Embryonic facial prominence (tissue), 1 donor: ENCODE results near the gene GOSR2.
"Not testable (repeated sequence)": the region's sequence is repeated elsewhere in the genome, so short reads cannot be mapped to it uniquely, and the experiment has no call there.

ENCODE experiments used
- DNase-seq: peaks from one replicate; pipeline ENCODE4 v3.0.0-alpha.2; 2016; ENCODE audit errors: extremely low spot score

The GOSR2 gene

DNA sequence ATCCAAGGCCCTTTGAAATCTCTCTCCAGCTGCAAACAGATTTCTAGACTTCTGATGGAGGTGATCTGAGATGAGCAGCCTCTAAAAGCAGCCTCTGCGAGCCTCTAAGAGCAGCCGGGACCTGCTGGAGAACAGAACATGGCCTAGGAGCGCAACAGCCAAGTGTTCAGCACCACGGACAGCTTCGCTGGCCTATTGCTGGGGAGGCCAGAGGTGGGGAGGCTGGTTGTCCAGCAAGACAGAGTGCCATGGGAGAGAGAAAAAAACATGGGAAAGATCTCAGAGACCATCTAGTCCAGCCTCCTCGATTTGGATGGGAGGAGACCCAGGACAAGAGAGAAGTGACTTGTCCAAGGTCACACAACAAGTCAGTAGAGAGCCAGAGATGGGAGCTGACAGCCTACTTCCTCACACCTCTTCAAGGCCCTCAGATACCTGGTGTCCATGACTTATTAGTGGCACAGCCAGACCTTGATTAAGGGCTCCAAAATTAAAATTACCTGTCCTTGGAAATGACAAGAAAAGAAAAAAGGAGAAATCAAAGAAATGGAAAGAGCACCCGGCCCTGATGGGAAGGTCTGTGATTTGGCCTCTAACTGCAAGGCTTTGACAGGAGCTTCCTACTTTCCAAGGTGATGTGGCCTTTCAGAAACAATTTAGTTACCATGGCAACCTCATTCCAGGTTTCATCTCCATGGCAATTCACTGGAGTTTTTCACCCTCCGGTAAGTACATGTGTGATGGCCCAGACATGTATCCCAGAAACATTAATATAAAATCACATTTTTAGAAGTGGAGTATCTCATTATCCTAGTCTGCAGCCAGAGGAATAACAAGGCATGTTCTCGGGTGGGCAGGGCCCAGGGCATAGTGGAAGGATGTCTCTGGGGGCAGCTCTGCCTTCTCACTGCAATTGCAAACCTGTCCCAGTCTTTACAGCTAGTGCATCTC, 41.6 kb downstream of the GOSR2 start:
- no peak for DNase-seq

DNA sequence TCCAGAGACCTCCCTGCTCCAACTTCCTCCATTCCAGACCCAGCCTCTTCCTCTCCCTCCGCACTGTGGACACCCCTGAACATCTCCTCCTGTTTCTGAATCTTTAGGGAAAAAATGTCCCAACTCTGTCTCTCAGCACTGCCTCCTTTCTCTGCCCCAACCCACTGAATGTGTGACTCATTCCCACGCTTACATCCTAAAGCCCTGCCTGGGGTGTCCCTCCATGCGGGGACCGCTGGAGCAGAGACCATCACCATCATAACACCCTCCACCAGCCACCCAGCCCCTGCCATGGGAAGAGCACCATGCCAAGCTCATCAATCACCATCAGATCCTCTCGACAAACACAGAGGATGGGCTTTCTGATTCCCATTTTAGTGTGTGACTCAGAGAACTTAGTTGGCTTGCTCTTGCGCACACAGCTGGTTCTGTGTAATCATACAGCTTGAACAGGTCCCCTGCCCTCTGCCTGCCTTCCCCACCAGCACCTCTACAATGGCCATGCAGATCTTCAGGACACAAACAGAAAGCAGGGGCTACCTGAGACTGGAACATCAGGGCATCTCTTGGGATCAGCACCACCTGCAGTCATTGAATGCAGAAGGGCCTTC, 45.4 kb downstream of the GOSR2 start:
- DNase-seq, result no peak

DNA sequence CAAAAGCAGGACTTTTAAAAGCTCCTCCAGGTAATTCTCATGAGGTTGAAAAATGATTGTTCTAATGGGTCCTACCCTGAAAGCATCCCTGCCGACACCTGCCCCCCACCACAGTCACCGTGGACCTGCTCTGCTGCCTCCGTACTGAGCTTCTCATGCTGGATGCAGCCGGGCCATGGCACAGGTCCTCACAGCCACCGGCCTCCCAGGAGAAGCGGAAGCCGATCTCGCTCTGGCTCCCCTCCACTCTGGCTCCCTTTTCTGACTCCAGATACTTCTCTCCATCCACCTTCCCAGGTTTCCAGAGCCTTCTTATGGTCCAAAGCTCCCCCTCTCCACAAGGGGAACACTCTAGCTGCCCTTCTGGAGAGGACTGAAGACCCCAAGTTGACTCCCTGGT, 45.9 kb downstream of the GOSR2 start:
- DNase-seq, result no peak

DNA sequence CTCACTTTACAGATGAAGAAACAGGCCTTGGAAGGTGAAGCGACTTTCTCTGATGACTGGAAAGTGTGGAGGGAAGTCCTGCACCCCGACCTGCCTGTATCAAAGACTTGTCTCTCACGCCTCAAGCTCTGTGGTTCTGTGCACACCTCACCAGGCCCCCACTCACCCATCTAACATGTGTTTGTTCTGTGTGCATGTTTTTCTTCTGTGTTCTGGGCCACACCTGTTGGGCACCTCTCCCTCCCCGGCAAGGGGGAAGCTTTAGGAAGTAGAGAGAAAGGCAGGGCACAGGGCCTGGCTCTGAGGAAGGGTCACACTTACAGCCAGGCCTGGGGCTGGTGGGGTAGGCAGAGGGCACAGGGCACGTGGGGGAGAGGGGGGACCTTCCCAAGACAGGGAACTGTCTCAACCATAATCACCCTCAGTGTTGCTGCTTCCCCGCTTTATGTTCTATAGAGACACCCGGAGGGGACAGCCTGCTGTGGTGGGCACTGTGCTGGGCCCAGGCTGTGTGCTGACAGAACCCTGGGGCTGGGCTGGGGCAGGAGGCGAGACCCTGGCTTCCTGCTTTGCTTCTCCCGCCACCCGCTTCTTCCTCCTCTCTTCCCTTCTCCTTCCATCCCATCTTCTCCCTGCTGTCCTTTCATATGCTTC, 48.8 kb downstream of the GOSR2 start:
- no peak for DNase-seq

DNA sequence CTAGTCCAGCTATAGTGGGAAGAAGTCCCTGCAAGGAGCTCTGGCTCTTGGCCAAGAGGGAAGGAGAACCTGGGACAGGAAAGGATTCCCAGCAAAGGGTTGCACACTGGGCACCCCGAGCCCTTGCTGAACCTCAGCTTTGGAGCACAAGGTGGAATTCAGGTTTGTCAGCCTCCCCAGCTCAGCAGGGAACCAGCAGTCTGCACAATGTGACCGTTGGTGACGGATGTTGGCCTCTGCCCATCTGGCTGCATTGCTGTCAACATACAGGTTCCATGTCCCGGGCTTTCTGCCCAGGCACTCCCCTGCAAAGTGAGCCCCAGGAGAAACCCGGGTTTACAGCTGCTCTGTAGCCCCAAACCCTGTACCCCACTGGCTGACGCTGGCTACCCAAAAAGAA, 49.4 kb downstream of the GOSR2 start:
- no peak for DNase-seq

DNA sequence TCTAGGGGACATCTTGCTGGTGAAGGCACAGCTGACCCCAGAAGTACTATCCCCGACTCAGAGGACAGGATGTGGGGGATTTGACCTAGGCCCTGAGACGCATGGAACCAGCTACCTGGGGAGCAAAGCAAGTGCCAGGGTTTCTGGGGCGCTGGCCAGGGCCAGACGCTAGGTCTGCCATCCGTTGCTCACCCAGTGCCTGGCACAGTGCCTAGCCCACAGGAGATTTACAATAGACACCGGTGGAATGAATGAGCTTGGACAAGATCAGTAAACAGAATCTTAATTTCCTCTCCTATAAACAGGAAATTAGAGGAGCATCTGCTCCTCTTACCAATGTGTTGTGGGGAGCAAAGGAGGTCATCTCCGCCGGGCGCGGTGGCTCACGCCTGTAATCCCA, 51.1 kb downstream of the GOSR2 start:
- no peak for DNase-seq

DNA sequence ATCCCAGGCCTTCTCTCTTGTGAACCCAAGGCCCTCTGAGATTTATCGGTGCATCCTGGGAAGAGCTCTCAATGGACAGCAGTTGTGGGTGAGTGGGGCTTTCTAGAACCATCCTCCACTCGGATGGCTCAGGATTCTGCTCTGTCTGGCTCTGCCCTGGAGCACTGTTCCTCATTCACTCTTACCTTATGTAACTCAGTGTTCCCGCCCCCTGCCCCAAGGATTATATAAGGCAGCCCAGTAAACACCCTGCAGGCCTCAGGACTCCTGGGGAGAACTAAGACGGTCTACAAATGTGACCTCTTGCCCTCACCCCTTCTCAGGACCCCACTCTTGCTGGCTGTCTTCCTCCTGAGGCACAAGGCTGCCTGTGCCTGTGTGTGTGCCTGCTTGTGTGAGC, 52.3 kb downstream of the GOSR2 start:
- no peak for DNase-seq

DNA sequence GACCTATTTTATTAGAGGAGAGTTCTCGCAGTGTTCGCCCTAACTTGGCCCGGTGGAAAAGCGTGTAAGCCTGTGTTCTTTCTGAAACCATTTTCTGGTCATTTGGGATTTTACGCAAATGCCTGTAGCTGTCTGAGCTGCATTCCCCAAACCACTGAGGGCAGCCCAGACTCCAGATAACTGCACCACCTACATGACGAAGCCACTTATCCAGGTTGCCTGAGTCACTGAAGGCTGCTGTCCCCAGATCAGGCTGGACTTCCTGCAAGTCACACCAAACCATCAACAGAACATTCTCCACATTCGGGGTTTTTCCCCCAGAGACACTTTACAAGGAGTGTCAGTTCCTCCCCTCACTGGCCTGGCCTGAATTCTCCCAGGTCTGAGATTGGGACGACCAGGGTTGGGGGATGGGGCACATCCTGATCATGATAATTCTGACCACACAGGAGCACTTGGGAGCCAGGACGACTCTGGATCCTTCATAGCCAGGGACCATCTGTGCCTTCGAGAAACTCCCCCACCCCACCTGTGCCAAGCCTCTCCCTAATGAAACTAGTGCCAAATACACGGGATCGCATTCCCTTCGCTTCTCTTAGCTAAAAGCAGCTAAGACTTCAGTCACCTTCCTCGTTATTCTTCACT, 53.8 kb downstream of the GOSR2 start:
- no peak for DNase-seq

DNA sequence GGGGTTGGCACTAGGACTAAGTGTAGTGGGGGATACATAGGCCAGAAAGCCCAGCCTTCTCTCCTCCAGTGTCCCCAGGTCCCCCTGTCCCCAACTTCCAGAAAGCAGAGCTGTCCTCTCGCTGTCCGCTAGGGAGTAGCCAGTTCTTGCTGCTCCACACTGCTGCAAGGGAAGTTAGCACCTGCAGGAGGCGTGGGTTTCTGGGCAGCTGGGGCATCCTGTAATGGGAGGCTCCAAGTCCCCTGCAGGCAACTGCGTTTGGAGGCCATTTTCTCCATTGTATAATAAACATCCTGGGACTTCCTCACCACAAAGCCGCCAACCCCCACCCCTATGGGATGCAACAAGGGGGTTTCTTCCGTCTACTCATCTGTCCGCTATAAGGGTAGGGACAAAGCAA, 54.4 kb downstream of the GOSR2 start:
- no peak for DNase-seq

DNA sequence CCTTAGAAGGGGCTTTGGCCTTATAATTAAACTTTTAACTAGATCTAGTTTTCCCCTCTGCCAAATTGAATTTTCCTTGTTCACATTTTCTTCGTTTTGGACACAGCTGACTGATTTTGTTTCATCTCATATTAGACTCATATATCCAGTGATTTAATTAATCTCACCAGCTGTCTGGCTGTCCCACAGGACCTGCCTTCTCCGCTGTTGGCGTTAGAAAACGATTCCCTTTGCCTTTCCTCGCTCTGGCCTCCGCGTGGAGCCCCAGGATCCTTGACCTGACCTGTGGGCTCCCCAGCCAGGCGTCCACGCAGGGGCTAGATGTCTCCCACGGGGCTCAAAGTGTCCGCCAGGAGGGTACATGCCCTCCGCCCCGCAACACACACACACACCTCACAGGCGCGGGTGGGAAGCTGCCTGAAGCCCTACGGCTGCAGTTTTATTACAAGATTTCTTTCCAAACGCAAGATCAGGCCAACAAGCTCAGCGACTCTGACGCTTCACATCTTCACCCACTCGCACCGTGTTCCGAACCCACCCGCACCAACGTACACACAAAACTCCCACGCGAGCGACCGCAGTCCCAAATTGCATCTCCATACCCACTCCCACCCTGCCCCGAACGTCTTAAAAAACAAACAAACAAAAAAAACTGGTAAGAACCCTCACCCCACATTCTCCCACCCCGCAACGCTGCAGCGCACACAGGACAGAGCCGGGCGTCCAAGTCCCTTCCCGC, 55.0 kb downstream of the GOSR2 start:
- no peak for DNase-seq

DNA sequence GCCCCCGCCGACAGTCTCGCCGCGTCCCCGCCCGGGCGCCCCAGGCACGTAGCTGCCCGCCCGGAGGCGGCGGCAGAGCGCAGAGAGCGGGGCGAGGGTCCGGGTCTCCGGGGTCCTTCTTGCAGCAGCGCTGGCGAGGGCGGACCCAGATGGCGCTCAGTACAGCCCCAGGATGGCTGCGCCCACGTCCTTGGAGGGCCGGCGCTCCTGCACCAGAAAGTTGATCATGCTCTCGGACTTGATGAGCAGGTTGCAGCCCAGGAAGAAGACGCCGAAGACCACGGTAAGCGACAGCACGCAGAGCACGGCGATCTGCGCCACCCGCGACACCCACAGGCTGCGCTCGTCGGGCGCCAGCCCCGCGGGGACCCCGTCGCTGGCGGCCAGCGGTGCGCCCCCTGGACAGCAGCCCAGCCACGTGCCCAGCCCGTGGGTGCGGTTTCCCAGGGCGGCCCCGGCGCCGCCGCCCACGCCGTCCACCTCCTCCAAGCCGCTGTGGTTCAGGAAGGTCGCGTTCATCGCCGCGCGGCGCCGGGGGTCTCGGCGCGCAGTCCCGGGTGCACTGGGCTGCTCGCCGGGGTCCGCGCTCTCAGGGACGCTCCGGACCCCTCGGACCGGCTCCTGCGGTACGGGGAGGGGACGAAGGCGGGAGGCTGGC, 55.7 kb downstream of the GOSR2 start:
- no peak for DNase-seq

DNA sequence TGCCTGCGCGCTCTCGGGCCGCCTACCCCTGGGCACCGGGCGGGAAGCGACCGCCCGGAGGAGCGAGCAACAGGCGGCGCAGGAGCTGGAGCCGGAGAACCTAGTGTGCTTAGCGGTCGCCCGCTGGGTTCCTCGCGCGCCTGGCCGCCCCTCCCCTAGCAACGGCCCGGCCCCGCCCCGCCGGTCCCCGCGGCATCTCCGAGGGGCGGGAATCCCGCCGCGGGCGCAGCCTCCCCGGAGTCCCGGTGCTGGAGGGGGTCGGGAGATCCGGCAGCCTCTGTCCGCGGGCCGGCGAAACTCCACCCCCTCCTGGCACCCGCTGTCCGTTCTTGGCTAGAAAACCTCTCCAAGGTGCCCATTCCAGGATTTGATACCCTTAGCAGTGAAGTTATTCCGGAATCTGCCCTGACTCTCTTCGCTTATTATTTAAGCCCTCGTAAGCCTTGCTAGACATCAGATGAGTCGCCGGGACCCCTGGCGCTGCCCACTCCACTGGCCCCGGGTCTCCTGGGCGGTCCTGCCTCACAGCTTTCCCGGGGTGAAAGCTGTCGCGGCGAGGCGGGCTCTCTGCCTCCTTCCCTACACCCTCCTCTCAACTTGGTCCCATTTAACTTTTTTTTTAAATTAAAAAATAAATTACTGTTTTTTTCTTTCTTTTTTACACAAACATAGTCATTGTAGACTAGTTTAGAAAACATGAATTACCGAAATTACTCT, 56.3 kb downstream of the GOSR2 start, which contains the start of gene RPRML:
Gene RPRML, minus strand, starts transcription at position 107 of the 717 bp plus-strand sequence. CDS start 246 bp downstream, outside the sequence.
- DNase-seq, result no peak

DNA sequence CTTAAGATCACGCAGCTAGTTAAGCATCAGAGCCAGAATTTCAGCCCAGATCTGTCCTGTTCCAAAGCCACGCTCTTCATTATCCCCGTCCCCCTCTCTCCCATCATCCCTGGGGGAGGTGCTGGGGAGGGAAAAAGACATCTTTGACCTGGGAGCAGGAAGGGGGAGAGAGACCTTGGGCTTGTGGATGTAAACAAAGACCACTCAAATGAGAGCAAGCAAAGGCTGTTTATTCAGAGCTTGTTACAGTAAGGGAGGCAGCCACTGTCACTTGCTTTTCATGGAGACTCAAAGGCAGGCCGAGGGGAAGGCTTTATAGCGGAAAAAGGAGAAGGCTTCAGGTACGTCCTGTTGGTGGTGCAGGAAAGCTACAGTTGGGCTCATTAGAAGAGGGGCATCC, 59.6 kb downstream of the GOSR2 start:
- no peak for DNase-seq

DNA sequence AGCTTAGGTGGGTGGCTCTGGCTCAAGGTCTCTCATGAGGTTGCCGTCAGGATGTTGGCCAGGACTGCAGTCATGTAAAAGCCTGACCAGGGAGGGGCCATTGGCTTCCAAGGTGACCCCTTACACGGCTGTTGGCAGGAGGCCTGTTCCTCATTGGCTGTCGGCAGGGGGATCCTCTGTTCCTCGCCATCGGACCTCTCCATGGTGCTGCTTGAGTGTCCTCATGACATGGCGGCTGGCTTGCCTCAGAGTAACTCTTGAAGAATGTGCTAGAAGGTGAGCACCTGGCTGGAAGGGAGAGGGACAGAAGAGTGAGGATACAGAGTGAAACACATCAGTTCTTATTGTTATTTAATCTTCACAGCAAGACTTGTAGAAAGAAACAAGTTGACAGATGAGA, 60.8 kb downstream of the GOSR2 start:
- no peak for DNase-seq

DNA sequence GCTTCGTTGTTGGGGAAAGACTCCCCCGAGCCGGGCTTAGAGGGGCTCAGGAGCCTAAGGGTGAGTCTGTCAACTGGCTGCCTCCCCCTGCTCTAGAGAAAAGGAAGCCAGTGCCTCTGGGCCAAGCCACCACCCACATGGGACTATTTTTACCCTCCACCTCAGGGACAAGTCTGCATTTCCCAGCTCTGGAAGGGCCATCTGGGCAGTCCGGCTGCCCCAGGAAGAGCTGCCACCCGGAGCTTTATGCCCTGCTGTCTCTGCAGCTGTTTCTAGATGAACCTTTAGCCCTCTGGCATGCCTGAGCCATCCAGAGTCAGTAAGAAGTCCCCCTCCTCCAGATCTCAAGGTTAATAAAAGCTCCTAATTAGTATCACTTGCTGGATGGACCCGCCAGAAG, 61.4 kb downstream of the GOSR2 start:
- no peak for DNase-seq

DNA sequence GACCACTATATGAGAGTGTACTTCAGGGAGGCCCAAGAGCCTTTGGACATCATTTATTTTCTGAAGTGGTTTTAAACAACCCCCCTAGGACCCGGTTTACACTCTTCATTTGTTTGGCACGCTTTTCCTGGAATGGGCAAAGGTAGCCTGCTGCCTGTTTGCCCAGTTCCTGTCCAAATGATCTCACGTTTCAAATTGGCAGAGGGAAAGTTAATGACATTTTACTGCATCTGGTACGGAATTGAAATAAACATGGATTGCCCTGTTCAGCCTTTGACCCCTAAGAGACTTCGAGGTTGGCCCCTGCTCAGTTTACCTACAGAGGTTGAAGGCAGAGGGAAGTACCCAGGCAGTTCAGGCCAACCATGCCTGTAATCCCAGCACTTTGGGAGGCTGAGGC, 61.9 kb downstream of the GOSR2 start:
- DNase-seq, result no peak

DNA sequence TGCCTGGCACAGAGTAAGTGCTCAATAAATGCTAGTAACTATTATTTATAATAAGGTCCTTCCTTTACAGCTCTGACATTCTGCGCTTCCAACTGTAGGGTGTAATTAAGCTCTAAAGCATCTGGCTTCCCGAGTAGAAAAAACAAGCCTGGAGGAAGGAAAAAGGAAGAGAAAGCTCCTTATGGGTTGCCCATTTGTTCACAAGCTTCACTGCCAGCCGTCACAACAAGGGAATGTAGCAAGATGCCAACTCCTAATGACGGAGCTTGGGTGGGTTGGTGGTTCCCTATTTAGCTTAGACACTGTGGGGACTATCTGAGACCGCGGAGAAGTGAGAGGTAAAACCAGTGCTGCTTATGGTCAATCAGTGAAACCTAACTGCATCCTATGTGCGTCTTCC, 63.4 kb downstream of the GOSR2 start:
- DNase-seq, result no peak

DNA sequence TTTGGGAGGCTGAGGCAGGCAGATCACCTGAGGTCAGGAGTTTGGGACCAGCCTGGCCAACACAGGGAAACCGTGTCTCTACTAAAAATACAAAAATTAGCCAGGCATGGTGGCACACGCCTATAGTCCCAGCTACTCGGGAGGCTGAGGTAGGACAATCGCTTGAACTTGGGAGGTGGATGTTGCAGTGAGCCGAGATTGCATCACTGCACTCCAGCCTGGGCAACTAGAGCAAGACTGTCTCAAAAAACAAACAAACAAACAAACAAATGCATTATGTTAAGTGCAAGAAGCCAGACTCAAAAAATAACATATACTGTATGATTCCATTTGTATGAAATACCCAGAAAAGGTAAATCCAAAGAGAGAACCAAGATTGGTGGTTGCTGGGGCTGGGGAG, 65.0 kb downstream of the GOSR2 start:
- not testable (repeated sequence) for DNase-seq

DNA sequence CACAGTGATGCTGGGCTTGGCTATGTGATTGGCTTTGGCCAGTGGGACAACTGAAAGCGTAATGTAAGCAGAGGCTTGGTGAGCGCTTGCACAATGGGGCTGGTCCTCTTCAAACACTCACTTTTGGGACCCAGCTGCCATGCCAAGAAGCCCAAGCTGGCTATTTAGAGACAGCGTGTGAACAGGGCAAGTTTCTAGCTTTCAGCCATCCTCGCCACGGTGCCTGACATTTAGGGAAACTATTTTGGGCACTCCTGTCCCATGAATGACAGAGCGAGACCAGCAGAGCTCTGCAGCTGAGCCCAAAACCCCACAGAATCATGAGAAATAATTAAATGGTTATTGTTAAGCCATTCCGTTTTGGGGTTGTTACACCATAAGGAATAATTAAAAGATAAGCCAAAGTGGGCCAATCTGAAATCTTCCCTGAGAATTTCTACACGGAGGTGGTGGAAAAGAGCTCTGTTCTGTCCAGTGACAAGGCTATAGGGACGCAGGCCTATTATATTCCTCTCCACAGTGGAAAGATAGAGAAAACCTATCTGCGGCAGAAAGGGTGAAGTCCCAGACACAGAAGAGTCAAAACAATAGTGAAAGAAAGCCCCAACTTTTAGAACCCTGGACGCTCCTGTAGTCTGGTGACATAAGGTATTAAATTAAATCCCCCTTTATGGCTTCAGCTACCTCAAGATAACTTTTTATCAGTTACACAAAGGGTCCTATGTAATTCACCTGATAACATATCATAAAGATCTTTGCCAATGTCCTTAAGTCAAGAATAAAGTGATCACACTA, 66.9 kb downstream of the GOSR2 start:
- DNase-seq, result no peak
